Hematopoietic multipotent progenitor cell treated with erythropoietin and hydrocortisone succinate and interleukin-3 and kit ligand, for 8 days (in vitro differentiated cells): ENCODE results near the gene IGF2BP3.
"Not testable (repeated sequence)": the region's sequence is repeated elsewhere in the genome, so short reads cannot be mapped to it uniquely, and the experiment has no call there.

Experiments
- DNase-seq: peaks from one replicate; pipeline ENCODE4 v3.0.0-alpha.2; 2015

Gene IGF2BP3

DNA sequence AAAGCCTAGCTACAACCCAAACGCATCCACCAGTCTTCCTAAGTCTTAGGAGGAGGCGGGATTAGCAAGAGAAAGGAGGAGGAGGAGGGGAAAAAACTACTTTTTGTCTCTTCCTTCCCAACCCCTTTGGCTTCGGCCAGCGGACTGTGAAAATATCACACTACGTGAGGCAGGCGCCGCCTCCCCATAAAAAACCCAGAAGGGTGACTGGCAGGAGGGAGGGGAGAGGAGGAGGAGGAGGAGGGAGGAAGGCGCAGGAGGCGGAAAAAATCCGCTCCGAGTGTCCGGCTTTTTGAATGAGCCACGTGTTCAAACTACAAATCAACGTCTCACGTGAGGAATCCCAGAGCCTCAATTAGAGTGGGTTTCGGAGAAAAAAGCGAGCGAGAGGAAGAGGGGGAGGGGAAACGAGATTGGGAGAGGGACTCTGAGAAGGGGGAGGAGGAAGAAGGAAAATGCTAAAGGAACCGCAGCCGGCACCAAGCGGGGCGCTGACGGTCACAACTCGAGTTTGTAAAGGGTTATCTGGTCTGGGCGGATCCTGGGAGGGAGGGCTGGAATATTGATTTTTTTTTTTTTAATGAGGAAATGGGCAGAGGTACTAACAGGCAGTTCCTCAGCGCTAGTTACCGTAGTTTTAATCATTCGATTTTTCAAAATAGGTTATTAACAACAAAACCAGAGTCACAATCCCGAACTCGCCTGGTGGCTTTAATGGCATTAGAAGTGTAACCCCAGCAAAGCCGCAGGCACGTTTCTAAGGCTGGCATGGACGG is at the start of gene IGF2BP3:
Gene IGF2BP3, minus strand, starts transcription at position 162 of the 776 bp plus-strand sequence. CDS start 381 bp downstream, outside the sequence.
- peak; percentile 23 for DNase-seq

DNA sequence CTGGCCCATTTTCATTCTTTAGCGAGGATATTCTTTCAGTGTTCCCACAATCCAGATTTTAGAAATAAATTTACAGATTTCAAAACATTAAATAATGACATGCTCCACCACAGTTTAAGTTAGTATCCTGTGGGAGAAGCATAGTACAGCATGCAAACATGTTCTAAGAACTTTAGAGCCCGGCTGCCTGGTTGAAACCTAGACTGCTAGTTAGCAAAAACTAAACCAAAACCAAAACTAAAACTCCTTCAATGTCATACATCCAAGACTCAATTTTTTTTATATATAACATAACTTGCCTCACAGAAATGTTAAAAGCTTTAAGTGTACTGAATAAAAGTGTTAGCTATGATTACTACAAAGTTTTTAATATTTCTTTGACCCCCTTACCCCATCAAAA is 44.5 kb upstream of the IGF2BP3 start:
- no peak for DNase-seq

DNA sequence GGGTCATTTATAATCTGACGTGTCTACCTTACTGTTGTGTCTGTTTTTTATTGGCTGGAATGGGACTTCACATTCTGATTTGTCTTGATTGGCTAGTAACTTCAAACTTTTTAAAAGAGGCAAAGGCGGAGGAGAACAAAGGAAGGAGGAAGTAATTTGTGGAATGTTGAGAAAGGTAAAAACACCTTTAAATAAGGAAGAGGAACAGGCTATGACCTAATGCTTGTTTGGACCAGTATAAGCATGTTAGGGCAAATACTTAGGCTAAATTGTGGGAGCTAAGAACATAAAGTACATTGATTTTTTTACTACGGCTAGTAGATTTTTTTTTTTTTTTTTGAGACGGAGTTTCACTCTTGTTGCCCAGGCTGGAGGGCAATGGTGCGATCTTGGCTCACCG is 43.5 kb upstream of the IGF2BP3 start:
- DNase-seq: not testable (repeated sequence)

DNA sequence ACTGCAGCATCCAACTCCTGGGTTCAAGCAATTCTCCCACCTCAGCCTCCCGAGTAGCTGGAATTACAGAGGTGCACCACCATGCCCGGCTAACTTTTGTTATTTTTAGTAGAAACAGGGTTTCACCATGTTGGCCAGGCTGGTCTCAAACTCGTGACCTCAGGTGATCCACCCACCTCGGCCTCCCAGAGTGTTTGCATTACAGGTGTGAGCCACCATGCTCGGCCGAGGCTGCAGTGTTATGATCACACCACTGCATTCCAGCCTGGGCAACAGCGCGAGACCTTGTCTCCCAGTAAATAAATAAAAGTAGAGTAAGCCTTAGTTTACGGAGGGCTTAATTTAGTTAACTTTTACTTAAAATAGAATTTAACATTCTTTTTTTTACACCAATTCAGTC is 23.7 kb upstream of the IGF2BP3 start:
- DNase-seq: no peak

DNA sequence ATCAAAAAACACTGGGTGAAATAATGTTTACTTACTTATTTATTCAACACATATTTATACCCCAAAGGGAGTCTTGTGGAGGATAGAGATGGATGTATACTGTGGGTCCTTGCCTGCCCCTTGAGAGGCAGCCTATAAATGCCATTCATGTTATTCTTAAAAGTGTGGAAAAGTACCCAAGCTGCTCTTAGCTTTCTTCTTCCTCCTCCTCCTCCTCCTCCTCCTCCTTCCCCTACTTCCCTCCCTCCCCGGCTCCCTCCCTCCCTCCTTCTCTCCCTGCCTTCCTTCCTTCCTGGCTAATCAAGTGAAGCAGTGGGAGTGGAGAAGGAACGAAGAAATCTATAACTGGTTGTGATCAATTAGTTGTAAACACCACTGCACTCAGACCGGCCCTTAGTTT is 21.2 kb upstream of the IGF2BP3 start:
- no peak for DNase-seq

DNA sequence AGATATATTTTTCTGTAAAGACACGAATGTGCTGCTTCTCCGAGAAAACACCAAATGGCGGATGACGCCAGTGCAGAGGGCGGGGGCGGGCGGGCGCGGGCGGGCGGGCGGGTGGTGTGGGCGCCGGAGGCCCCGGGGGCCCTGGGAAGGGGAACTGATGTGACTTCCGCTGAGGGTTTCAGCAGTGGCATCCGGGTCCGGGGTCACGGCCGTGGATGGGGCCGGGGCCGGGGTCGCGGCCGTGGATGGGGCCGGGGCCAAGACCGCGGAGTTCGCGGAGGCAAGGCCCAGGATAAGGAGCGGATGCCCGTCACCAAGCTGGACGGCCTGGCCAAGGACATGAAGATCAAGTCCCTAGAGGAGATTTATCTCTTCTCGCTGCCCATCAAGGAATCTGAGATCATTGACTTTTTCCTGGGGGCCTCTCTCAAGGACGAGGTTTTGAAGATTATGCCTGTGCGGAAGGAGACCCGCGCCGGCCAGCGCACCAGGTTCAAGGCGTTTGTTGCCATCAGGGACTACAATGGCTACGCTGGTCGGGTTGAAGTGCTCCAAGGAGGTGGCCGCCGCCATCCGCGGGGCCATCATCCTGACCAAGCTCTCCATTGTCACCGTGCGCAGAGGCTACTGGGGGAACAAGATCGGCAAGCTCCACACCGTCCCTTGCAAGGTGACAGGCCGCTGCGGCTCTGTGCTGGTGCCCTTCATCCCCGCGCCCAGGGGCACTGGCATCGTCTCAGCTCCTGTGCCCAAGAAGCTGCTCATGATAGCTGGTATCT is 20.3 kb upstream of the IGF2BP3 start:
- DNase-seq: peak; percentile 40

DNA sequence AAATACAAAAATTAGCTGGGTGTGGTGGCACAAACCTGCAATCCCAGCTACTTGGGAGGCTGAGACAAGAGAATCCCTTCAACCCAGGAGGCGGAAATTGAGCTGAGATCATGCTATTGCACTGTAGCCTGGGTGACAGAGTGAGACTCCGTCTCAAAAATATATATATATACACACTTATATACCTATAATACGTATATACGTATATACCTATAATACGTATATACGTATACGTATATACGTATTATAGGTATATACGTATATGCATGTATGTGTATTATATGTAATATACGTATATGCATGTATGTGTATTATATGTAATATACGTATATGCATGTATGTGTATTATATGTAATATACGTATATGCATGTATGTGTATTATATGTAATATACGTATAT is 18.4 kb upstream of the IGF2BP3 start:
- DNase-seq: not testable (repeated sequence)

DNA sequence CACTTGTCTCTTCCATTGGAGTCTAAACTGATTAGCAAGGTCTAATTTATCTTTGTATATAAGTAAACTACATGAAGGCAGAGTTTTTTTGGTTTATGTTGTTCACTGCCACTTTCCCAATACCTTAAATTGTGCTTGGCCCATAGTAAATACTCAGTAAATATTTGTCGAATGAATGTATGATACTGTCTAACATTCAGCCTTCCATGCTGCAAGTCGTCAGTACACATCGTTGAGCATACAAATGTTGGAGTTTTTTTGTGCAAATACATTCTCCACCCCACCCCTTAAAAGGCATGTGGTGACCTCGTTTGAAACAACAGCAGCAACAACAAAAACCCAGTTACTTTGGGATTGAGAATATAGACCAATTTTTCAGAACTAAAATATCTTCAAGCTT is 17.4 kb upstream of the IGF2BP3 start:
- DNase-seq: no peak

DNA sequence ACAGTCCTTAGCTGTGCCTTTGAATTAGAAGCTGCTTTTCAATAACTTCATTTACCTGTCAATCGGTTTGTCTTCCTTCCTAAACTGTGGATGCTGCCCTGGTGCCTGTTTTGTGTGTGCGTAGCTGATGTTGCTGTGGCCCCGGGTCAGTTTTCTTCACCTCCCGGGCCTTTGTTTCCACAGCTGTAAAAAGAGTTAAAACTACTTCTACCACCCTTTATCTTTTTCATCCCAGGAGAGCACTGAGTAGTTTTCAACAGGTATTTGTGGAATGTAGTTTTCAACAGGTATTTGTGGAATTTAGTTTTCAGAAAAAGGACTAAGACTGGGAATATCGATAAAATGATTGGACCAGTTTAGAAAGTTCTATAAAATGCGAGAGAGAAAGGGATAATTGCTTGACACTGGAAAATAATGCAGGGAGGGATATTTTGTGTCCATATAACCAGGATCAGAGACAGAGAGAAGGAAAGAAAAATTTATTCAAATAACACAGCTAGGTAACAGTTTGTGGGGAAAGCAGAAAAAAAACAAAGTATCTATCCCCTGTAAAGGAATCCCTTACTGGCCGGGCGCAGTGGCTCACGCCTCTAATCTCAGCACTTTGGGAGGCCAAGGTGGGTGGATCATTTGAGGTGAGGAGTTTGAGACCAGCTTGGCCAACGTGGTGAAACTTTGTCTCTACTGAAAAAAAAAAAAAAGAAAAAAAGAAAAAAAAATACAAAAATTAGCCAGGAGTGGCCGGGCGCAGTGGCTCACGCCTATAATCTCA is 15.9 kb upstream of the IGF2BP3 start:
- no peak for DNase-seq

DNA sequence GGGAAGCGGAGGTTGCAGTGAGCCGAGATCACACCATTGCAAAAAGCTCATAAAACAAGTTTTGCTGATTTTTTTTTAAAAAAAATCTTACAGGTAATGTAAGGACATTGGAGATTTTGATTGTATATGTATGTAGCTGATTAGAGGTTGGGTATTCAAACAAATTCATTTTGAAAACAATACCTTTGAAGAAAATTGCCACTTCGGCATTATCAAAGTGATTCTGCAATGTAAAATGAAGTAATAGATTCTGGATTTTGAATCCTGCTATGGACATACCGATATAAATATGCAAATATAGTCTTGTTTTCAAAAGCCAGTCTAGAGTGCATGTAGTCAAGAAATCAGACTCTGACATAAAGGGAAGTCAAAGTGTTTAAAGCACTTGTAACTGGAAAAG is 12.4 kb upstream of the IGF2BP3 start:
- DNase-seq: no peak

DNA sequence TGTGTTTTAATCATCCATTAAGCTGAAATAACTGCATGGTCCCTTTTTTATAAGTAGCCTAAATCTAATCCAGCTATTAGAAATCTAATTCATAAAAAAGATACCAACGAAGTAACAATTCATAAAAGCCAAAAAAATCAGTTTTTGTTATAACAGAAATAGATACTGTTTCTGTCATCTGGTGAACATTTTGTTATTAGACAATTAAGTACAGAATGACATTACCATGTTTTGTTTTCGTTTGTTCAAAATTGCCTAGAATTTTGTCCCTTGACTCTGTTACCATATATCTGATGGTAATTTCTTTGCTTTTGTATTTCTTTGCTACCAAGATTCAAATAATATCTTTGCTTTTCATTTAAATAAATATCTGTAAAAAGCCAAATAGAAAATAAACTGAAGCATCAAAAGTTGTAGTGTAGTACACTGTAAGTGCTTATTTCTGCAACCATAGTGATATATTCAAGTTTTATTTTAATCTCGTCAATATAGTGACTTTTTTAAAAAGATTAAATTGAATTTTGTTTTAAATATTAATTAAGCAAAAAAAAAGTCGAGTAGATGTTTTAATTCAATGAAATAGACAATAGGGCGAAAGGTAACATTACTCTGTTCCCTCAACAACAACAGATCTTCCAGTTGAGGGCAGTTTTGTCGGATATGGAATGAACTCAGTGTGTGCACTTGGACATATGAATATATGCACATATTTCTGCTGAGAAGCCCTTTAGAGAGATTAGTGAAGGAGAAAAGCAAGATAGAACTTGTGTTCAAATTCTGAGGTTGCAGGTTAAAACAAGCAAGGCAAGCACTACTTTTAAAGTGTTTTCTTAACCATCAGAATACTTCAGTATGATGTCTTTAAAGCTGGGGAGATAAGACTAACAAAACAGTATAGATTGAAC is 7.9 kb upstream of the IGF2BP3 start:
- DNase-seq: no peak

DNA sequence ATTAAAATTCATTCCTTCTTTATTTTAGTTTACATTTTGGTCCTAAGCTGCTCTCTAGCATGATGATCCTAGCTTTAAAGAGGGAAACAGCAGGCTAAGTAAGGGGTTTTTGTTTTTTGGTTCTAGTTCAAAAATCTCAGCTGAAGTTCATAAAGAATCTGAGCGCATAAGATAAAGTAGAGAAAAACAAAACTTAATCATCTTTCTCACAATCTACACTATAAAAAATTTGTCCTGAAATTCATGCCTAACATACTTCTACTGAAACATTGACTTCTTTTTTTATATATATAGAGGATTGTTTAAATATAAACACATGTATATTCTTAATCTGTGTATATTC is 6.8 kb upstream of the IGF2BP3 start:
- no peak for DNase-seq

DNA sequence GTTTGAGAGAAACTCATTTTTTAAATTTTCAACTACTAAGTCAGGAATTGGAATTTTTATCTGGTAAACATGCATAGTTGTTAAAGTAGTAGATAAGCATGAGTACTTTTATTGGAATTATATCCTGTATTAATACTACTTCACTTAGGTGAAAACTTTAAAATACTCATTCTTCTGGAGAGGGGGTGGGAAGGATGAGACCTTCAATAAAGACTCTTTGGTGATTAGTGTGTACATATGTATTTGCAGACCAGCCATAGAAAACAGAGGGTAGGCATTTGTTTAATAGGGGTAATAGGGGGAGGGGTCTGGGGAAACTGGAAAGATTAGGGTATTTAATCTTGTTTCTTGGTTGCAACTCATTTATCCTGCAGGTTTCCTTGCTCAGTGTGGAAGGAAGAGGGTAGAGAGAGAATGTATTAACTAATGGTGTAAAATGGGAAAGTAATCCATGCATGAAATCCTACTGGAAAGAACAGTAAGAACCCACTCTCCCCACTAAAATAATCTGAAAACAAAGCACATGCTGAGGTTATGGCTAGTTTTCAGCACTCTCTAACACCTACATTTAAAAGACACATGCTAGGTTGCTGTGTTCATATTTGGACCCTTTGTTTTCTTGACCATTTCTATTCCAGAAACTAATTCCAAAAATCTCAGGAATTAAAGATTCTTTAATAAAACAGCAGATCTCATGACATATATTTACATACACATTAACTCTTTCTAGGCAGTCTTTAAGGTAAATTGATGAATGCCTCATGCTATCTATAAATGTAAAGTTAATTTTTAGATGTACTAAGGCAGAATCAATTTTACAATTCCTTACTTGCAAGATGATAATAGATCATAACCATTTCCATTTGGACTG is 6.2 kb upstream of the IGF2BP3 start:
- DNase-seq: no peak

DNA sequence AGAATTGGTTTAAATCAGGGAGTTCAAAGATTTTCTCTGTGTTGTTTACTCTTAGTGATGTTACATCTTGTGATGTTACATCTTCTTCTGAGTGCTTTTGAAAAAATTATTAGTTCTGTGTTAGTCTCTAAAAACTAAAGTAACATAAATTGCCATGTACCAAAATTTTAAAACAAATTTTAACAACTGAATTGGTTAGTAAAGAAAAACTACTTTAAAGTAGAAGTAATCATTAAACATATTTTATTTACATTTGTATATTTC is 5.2 kb upstream of the IGF2BP3 start:
- no peak for DNase-seq

DNA sequence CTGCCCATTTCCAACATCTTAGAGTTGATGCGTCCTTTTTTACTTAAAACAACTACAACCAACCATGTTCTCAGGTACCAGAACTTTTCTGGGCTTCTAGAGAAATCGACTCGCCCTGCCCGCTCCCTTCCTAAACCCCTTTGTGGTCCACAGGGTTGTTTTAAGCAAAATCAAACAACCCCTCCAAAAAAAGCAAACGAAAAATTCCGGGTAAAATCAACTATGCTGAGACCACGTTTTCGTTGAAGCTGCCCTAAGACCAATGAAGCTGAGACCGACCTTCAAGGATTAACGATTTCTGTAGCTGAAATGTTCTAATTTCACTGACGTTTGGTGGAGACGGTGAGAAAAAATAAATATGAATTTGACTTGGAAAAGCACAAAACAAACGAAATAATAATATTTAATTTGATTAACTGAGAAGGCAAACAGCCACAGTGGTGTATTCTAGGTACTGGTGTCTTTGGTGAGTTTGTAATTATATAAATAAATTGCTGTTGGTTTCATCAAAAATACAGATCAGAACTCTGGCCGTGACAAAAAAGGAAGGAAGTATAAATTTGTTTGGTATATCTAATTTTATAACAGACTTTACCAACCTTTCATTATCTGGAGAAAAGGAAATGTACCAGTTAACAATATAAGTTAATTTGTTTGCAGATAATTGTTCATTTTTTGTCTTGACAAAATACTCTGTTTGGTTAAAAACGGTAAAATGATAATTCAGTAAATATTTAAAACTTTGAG is 4.7 kb upstream of the IGF2BP3 start:
- peak; percentile 45 for DNase-seq

DNA sequence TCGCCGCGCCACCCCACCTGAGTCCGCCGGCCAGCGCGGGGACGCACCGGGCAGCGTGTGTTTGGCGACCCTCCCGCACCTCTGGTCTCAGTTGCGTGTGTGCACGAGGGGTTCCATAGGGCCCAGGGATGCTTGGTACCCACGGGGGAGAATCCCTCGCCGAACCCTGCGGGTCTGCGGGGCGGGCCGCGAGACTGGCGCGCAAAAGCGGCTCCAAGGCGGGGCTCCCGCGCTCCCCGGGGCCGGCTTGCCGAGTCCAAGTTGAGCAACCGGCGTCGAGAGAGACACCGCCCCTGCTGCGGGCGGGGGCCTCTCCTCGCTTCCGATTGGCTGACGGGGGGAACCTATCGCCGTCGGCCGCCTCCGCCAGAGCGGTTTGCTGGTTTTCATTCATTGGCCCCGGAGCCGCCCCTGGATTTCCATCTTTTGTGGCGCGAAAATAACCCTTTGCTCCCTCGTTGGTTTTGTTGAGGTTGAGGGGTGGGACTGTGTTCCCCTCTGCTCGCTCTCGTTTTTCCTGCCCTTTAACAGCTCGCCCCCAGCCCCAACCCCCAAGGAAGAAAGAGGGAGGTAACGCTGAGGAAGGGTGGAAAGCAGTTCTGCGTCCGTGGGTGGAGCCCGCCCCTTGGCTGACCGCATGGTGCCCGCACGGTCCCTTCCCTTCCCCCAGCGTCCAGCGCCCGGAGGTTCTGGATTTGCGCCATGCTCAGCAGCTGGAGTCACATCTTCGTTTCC is 4.0 kb upstream of the IGF2BP3 start:
- DNase-seq: peak; percentile 92

DNA sequence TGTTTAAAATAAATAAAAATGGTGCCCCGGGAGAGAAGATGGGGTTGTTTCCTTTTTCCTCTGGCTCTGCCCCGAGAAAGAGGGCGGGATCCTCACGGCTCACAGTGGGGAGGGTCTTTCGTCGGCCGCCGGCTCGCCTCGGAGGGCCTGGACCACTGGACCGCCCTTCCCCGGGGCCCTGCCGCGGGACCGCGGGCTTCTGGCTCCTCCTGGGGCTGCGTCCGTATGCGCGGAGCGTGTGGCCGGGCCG is 3.5 kb upstream of the IGF2BP3 start:
- DNase-seq: no peak

DNA sequence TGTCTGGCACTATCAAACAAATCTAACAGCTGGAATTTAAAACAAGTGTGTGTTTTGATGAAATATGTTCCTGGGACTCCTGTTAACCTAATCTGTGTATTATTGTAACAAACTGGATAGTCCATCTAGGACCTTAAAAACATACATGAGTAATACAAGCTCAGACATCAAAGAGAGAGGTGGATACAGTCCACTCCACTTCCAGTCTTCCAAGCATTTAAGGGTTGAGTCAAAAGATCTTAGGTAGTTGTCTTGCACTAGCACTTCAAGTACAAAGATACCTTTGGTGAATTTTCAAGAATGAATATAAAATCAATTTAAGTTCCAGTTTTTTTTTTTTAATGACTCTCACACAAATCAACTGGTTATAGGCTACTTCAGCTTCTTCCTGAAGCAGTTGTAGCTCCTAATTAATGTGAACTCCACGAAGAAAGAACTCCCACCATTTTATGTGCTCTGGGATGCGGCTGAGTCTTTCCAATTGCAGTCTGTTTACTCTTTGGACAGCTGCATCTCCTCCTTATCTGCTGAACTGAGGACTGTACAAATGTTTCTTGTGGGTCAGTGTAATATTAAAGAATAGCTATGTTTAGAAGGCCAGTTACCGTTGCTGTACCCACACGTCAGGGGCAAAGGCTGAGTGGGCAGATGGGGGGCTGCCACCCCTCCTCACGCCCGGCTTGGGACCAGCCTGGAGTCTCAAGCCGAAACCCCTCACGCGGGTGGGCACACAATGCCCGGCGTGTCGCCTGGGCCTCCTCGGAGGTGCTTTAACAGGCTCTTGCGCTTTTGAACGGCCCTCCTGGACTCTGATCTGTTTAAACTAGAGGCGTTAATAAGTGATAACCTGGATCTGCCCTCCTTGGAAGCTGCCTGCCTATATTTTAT is 2.9 kb upstream of the IGF2BP3 start:
- DNase-seq: peak; percentile 13

DNA sequence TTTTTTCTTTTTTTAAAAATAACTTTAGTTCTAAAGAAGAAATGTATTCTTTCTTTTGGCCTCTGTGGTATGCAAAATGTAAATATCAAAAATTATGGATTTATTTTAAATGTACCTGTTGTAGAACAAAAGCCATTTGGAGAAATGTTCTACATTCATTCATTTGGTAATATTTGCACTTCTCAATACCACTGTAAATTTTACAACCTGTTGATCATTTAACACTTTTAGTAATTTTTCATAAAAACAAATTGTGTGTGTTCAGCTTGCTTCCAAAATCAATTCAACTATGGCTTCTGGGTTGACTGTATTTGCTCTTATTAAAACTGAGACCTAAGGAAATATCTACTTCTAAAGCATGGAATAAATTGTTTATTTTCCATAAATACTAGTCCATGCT is 2.3 kb upstream of the IGF2BP3 start:
- peak; percentile 6 for DNase-seq

DNA sequence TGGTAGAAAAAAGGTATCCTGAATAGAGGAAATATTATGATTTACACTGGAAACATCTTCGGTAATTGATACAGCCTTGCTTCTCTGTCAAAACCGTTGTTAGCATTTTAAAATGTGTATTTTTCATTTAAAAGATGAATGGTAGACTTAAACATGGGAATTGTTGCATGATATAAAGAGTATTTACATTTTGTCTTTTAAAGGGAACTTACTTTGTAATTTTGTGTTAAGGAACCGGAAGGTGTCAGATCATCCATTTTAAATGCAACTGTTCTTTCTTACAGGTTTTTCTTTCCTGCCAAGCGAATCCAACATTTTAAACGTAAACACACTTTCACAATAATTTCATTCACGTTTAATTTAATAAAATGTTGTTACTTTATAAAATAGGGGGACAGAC is 1.8 kb upstream of the IGF2BP3 start:
- DNase-seq: peak; percentile 27
